Tibial nerve (tissue), 3 donors: Measurements from ENCODE around the gene ELF2.

Experiments
- CTCF ChIP-seq, 5 experiments: fragments of 200-600 bp in 3 of 5; fragments of 450-650 bp in 2 of 5; sonication (generic) in 3 of 5; IDR thresholded peaks; one replicate each; pipeline ENCODE4 v1.5.1; 2016 to 2019; ENCODE audit warnings: antibody characterized with exemption in 5 of 5, mild to moderate bottlenecking in 3 of 5, moderate library complexity in 2 of 5
- POLR2A ChIP-seq, 2 donors: fragments of 450-650 bp; IDR thresholded peaks; one replicate each; pipeline ENCODE4 v1.6.1; 2017; ENCODE audit warnings: antibody characterized with exemption in 2 of 2, mild to moderate bottlenecking in 2 of 2, moderate library complexity in 2 of 2

DNA sequence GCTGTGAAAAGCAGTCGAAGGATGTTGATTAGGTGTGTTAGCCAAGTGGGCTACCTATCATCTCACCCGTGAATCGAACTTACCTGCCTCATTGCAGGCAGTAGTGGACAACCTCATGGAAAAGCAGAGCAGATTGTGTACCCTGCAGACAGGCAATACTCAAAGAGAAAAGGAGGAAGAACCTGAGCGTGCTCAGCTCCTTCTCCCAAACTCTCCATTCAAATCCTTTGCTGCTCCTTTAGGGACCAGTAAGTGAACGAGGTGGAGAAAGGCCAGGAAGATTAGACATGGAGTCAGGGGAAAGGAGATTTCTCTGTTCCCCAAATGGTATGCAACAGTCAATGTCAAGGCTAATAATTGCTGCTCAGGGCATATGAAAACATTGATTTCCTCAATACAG lies 45.2 kb upstream of the ELF2 start:
- TF ChIP-seq CTCF (IDR thresholded peaks at IDR 0.05): no peak
- TF ChIP-seq POLR2A (IDR thresholded peaks at IDR 0.05): no peak
